Neutrophil (primary cell): ENCODE data around the gene ANTKMT.

Experiments used
- H3K27ac ChIP-seq: fragments of 200-600 bp; sonication (generic); 2 replicates; pipeline ENCODE4 v1.5.1; 2016; ENCODE audit warnings: mild to moderate bottlenecking, moderate library complexity
- H3K27me3 ChIP-seq: fragments of 200-600 bp; sonication (generic); 2 replicates; pipeline ENCODE4 v1.6.0; 2016; ENCODE audit warnings: mild to moderate bottlenecking
- H3K36me3 ChIP-seq: fragments of 200-600 bp; sonication (generic); 2 replicates; pipeline ENCODE4 v1.5.1; 2017
- H3K4me1 ChIP-seq, 2 experiments: fragments of 200-600 bp in 1 of 2; sonication (generic) in 1 of 2; 1 replicate in 1 of 2; 2 replicates in 1 of 2; pipeline versions ENCODE4 v1.5.1 to v1.6.1; 2013 to 2016; ENCODE audit warnings: low read depth in 1 of 2, low read length in 1 of 2, mild to moderate bottlenecking in 1 of 2, moderate library complexity in 1 of 2; ENCODE audit not compliant: control insufficient read depth in 1 of 2, insufficient read depth in 1 of 2
- H3K4me3 ChIP-seq, 2 experiments: fragments of 200-600 bp in 1 of 2; sonication (generic) in 1 of 2; 1 replicate in 1 of 2; 2 replicates in 1 of 2; pipeline ENCODE4 v1.5.1; 2013 to 2016; ENCODE audit warnings: low read depth in 1 of 2, low read length in 1 of 2, mild to moderate bottlenecking in 1 of 2, moderate library complexity in 1 of 2
- H3K9me3 ChIP-seq: fragments of 200-600 bp; sonication (generic); 2 replicates; pipeline ENCODE4 v1.5.1; 2016
- CTCF ChIP-seq: fragments of 200-600 bp; sonication (generic); IDR thresholded peaks from 2 replicates; pipeline ENCODE4 v1.5.1; 2016; ENCODE audit warnings: antibody characterized with exemption

The ANTKMT gene

GRCh38 chr16:684071-684794 is 36.7 kb upstream of the ANTKMT start, which contains the start of gene JMJD8:
Gene JMJD8, minus strand, starts transcription at chr16:684334. Its CDS starts 15 bp downstream, at chr16:684319.
- H3K4me1 ChIP-seq, result peaks cover 35 to 50% of the 10 kb centered on the region in 2 experiments
- H3K36me3 ChIP-seq, result peaks cover 20% of the 10 kb centered on the region
- no peak for TF ChIP-seq CTCF
- H3K9me3 ChIP-seq, result no peaks in the 10 kb centered on the region
- peak within 1 kb of the TSS; percentile 88 for H3K27ac ChIP-seq
- H3K4me3 ChIP-seq, result peak within 1 kb of the TSS; percentile 81 to 82
- no peaks in the 10 kb centered on the region for H3K27me3 ChIP-seq

- no peaks in the 10 kb centered on the region for H3K9me3 ChIP-seq
- H3K27ac ChIP-seq, result peak overlapping the region; percentile 88
- TF ChIP-seq CTCF, result no peak
- peaks cover 43 to 49% of the 10 kb centered on the region in 2 experiments for H3K4me1 ChIP-seq
- peak overlapping the region in 1 of 2 experiments; percentile 82 for H3K4me3 ChIP-seq
- H3K27me3 ChIP-seq, result no peaks in the 10 kb centered on the region
- H3K36me3 ChIP-seq, result peaks cover 20% of the 10 kb centered on the region
Measured at GRCh38 chr16:684961-685696, 35.8 kb upstream of the ANTKMT start.

- Histone ChIP-seq H3K27me3 (peaks cover 4% of the 10 kb centered on the region), H3K27ac (no peak overlapping the region), H3K4me3 (no peak overlapping the region), H3K4me1 (peaks cover 37 to 50% of the 10 kb centered on the region in 2 experiments), H3K36me3 (peaks cover 20% of the 10 kb centered on the region), H3K9me3 (no peaks in the 10 kb centered on the region)
- no peak for TF ChIP-seq CTCF
Measured at GRCh38 chr16:685967-686366, 35.0 kb upstream of the ANTKMT start.

GRCh38 chr16:686459-687260 is 34.3 kb upstream of the ANTKMT start:
- TF ChIP-seq CTCF, result no peak
- no peaks in the 10 kb centered on the region for H3K9me3 ChIP-seq
- no peak overlapping the region for H3K4me3 ChIP-seq
- peaks cover 30 to 43% of the 10 kb centered on the region in 2 experiments for H3K4me1 ChIP-seq
- H3K27ac ChIP-seq, result no peak overlapping the region
- H3K27me3 ChIP-seq, result peaks cover 11% of the 10 kb centered on the region
- peaks cover 19% of the 10 kb centered on the region for H3K36me3 ChIP-seq

- Histone ChIP-seq H3K27ac (no peak overlapping the region), H3K9me3 (no peaks in the 10 kb centered on the region), H3K36me3 (peaks cover 10% of the 10 kb centered on the region), H3K4me1 (peaks cover 27 to 37% of the 10 kb centered on the region in 2 experiments), H3K27me3 (peaks cover 19% of the 10 kb centered on the region), H3K4me3 (no peak overlapping the region)
- TF ChIP-seq CTCF, result no peak
Measured at GRCh38 chr16:687499-687898, 33.4 kb upstream of the ANTKMT start.
